ENCODE results near the gene STMN1. TPM values are rescaled to one million over a fixed set of nuclear protein-coding genes. Genes with fewer than 3 reads are reported as not detected.

The STMN1 gene
- total RNA-seq, 1 experiment from 2014 or later, result 368 TPM

GRCh38 chr1:25927521-25928265 is 21.5 kb upstream of the STMN1 start (continued):
- TF ChIP-seq YY1 (IDR thresholded peaks at IDR 0.05; ENCODE audit: extremely low read depth, insufficient replicate concordance, low read depth, low read length), result no peak

GRCh38 chr1:25926731-25927496 is 20.7 kb upstream of the STMN1 start:
- Histone ChIP-seq H3K79me2 (ENCODE audit: insufficient read depth, low read length) (no peaks in the 10 kb centered on the region), H3K4me3 (replicated peaks in 1 of 2; ENCODE audit: low read depth in 1 of 2, low read length in 2 of 2) (no peak overlapping the region), H3K27me3 (ENCODE audit: insufficient read depth, low read length) (no peaks in the 10 kb centered on the region), H3K27ac (ENCODE audit: low read depth, low read length) (no peak overlapping the region), H2AFZ (ENCODE audit: low read depth, low read length, poor library complexity, severe bottlenecking) (no peak overlapping the region), H3K4me2 (ENCODE audit: low read length) (no peak overlapping the region), H4K20me1 (ENCODE audit: insufficient read depth) (no peaks in the 10 kb centered on the region), H3K9me2 (ENCODE audit: insufficient read depth) (no peaks in the 10 kb centered on the region), H3K9ac (ENCODE audit: low read length) (no peak overlapping the region), H3K4me1 (ENCODE audit: control insufficient read depth in 1 of 2, insufficient read depth in 2 of 2, low read length in 2 of 2) (no peaks in the 10 kb centered on the region), H3K9me3 (ENCODE audit: control insufficient read depth in 1 of 2, insufficient read depth in 1 of 2, low read depth in 1 of 2, low read length in 2 of 2) (no peaks in the 10 kb centered on the region), H3K36me3 (ENCODE audit: control insufficient read depth in 1 of 2, insufficient read depth in 2 of 2, low read length in 2 of 2) (no peaks in the 10 kb centered on the region)
- ChIA-PET POLR2A (no interaction called here), RAD21 (ENCODE audit: low non-redundant PET in 1 of 2, low total read pairs in 2 of 2, uncharacterized antibody in 2 of 2, unreplicated experiment in 2 of 2) (no interaction called here), CTCF (no interaction called here)
- ATAC-seq (no peak), DNase-seq (ENCODE audit: low read depth, low spot score) (no peak)
- intact Hi-C loops (cut with micrococcal nuclease), result no loop called here
- TF ChIP-seq SP1 (IDR thresholded peaks at IDR 0.05; ENCODE audit: low read depth) (no peak), SIN3A (IDR thresholded peaks at IDR 0.05; ENCODE audit: low read depth) (no peak), POLR2A (IDR thresholded peaks at IDR 0.05; ENCODE audit: borderline replicate concordance, extremely low read depth, insufficient read depth, insufficient read length) (no peak), FOSL1 (IDR thresholded peaks at IDR 0.05; ENCODE audit: low read depth) (no peak), ZNF274 (IDR thresholded peaks at IDR 0.05; ENCODE audit: low read depth, low read length) (no peak), ZFX (IDR thresholded peaks at IDR 0.05) (no peak), ELF1 (IDR thresholded peaks at IDR 0.05; ENCODE audit: borderline replicate concordance, low read depth) (no peak), CEBPB (IDR thresholded peaks at IDR 0.05; ENCODE audit: low read depth) (no peak), YY1 (IDR thresholded peaks at IDR 0.05; ENCODE audit: extremely low read depth, insufficient replicate concordance, low read depth, low read length) (no peak), SRF (IDR thresholded peaks at IDR 0.05; ENCODE audit: low read depth) (no peak), EZH2 (IDR thresholded peaks at IDR 0.05) (no peak)
- TF ChIP-seq, protein P1, sequence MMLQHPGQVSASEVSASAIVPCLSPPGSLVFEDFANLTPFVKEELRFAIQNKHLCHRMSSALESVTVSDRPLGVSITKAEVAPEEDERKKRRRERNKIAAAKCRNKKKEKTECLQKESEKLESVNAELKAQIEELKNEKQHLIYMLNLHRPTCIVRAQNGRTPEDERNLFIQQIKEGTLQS (IDR thresholded peaks at IDR 0.05), result no peak
- TF ChIP-seq, protein P2, sequence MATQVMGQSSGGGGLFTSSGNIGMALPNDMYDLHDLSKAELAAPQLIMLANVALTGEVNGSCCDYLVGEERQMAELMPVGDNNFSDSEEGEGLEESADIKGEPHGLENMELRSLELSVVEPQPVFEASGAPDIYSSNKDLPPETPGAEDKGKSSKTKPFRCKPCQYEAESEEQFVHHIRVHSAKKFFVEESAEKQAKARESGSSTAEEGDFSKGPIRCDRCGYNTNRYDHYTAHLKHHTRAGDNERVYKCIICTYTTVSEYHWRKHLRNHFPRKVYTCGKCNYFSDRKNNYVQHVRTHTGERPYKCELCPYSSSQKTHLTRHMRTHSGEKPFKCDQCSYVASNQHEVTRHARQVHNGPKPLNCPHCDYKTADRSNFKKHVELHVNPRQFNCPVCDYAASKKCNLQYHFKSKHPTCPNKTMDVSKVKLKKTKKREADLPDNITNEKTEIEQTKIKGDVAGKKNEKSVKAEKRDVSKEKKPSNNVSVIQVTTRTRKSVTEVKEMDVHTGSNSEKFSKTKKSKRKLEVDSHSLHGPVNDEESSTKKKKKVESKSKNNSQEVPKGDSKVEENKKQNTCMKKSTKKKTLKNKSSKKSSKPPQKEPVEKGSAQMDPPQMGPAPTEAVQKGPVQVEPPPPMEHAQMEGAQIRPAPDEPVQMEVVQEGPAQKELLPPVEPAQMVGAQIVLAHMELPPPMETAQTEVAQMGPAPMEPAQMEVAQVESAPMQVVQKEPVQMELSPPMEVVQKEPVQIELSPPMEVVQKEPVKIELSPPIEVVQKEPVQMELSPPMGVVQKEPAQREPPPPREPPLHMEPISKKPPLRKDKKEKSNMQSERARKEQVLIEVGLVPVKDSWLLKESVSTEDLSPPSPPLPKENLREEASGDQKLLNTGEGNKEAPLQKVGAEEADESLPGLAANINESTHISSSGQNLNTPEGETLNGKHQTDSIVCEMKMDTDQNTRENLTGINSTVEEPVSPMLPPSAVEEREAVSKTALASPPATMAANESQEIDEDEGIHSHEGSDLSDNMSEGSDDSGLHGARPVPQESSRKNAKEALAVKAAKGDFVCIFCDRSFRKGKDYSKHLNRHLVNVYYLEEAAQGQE (IDR thresholded peaks at IDR 0.05; ENCODE audit: low read depth), result no peak
- TF ChIP-seq, protein P3, sequence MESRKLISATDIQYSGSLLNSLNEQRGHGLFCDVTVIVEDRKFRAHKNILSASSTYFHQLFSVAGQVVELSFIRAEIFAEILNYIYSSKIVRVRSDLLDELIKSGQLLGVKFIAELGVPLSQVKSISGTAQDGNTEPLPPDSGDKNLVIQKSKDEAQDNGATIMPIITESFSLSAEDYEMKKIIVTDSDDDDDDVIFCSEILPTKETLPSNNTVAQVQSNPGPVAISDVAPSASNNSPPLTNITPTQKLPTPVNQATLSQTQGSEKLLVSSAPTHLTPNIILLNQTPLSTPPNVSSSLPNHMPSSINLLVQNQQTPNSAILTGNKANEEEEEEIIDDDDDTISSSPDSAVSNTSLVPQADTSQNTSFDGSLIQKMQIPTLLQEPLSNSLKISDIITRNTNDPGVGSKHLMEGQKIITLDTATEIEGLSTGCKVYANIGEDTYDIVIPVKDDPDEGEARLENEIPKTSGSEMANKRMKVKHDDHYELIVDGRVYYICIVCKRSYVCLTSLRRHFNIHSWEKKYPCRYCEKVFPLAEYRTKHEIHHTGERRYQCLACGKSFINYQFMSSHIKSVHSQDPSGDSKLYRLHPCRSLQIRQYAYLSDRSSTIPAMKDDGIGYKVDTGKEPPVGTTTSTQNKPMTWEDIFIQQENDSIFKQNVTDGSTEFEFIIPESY (IDR thresholded peaks at IDR 0.05; ENCODE audit: extremely low read depth, insufficient replicate concordance, low read length), result no peak
- no TSS peak for BruUV-seq (replicated peaks)
